ENCODE data around the gene DOCK10. TPM values are rescaled to one million over a fixed set of nuclear protein-coding genes. Genes with fewer than 3 reads are reported as not detected.

DOCK10 gene
- total RNA-seq, 4 donors from 2014 or later: 16.7 to 37.2 (median 20.8) TPM

DNA sequence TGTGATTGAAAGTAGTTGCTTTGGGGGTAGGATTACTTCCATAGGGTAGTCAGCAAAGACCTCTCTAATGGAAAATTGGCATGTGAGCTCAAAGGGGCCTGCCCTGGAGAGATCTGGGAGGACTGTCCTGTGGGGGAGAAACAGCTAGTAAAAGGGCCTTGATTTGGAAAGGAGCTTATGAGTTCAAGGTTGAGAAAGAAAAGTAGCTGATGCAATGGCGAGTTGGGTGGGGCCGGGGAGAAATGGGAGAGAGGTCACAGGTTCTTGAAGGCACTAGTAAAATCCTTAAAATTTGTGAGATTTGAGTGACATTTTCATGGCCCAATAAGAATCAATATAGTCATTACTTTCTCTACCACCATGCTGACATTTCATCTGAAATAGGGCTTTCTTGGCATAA is 244.1 kb downstream of the DOCK10 start:
- WGBS, 2 donors: 95 to 97% methylated on average over 2 of the region's 2 CpGs
- no peaks in the 10 kb centered on the region for H3K9me3 ChIP-seq
- peaks cover 0 to 46% (median 0%) of the 10 kb centered on the region in 3 donors for H3K36me3 ChIP-seq
- H3K27ac ChIP-seq: no peak overlapping the region
- H3K27me3 ChIP-seq: no peaks in the 10 kb centered on the region
- DNase-seq (ENCODE audit: low spot score in 2 of 2): no peak
- peaks cover 0 to 5% (median 0%) of the 10 kb centered on the region in 4 donors for H3K4me1 ChIP-seq
- TF ChIP-seq EP300 (IDR thresholded peaks at IDR 0.05) (no peak), CTCF (IDR thresholded peaks at IDR 0.05) (no peak), POLR2A (IDR thresholded peaks at IDR 0.05) (no peak)
- H3K4me3 ChIP-seq: no peak overlapping the region

DNA sequence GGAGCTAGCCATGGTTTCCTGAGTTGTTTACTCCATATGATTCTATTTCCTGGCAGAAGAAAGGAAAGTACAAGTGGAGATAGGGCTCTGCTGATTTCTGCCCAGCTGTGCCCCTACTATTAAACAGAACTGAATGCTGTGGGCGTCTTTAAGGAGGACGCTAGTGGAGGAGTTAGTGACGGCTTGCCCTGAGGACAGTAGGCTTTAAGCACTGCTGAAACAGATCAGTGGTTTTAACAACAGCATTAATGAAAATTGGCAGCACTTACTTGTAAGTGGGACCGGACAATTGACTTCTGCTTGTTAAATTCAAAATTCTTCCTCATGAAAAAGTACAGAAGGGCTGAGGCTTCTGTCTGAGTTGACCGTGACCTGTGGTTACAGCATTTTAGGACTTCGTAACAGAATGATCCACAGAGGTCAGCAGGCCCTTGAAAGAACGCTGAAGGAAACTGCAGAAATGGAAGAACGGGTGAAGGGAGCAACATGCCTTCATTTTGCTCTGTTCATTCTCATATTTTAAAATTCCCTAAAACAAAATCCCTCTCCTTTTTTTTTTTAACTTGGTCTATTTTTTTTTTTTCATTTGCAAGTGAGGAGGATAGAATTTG is 245.5 kb downstream of the DOCK10 start:
- Histone ChIP-seq H3K36me3 (peaks cover 0 to 50% (median 0%) of the 10 kb centered on the region in 3 donors), H3K4me3 (no peak overlapping the region), H3K27ac (peak overlapping the region in 1 of 4 donors; percentile 42), H3K9me3 (no peaks in the 10 kb centered on the region), H3K27me3 (no peaks in the 10 kb centered on the region), H3K4me1 (no peaks in the 10 kb centered on the region)
- no peak for DNase-seq (ENCODE audit: low spot score in 2 of 2)
- WGBS, 2 donors: 54 to 57% methylated on average over 8 of the region's 8 CpGs
- TF ChIP-seq POLR2A (IDR thresholded peaks at IDR 0.05): no peak
- no peak for TF ChIP-seq CTCF (IDR thresholded peaks at IDR 0.05)
- no peak for TF ChIP-seq EP300 (IDR thresholded peaks at IDR 0.05)

DNA sequence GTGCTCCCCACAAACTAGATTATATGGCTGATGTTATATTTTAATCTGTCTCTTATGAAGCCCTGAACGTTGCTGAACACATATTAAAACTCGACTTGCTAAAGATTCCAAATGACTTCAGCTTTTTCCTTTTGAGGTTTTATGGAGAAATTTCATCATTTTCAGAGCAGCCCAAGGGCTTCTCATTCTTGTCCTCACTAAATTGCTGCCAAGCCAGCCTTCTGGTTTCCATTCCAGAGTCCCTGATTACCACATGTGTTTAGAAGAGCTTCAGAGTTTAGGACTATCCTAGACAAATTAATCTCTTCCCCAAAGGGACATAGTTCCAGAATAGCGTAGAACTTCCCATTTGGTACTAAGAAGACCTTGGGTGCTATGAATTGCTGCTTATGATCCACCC is 248.3 kb downstream of the DOCK10 start:
- no peaks in the 10 kb centered on the region for H3K4me1 ChIP-seq
- peak; percentile 30 to 60 for DNase-seq (ENCODE audit: low spot score in 2 of 2)
- no peak overlapping the region for H3K27ac ChIP-seq
- no peak for TF ChIP-seq CTCF (IDR thresholded peaks at IDR 0.05)
- no peak for TF ChIP-seq POLR2A (IDR thresholded peaks at IDR 0.05)
- TF ChIP-seq EP300 (IDR thresholded peaks at IDR 0.05): peak in 1 of 2 donors; percentile 21
- no peaks in the 10 kb centered on the region for H3K27me3 ChIP-seq
- no peaks in the 10 kb centered on the region for H3K9me3 ChIP-seq
- 51 to 65% methylated on average over 3 of the region's 3 CpGs for WGBS, 2 donors
- H3K36me3 ChIP-seq: peaks cover 0 to 47% (median 0%) of the 10 kb centered on the region in 3 donors
- no peak overlapping the region for H3K4me3 ChIP-seq

DNA sequence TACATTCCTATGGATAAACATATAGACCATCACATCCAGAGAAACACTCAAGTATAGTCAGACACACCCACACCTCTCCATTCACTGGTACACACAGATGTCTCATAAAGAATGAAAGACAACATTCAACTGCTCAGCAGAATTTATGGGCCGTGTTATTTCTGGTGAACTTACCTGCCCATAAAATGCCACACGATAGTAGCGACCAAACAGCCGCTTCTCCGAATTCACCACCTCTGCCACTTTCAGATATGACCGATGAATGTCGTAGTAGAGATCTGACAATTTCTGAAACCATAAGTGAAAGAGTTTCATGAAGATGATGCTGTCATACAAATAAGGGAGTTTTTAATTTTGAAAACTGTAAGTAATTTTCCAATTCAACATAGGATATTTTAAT is 255.4 kb downstream of the DOCK10 start:
- no peak for DNase-seq (ENCODE audit: low spot score in 2 of 2)
- Histone ChIP-seq H3K27ac (no peak overlapping the region), H3K4me1 (no peaks in the 10 kb centered on the region), H3K27me3 (no peaks in the 10 kb centered on the region), H3K36me3 (peaks cover 0 to 38% (median 0%) of the 10 kb centered on the region in 3 donors), H3K9me3 (no peaks in the 10 kb centered on the region), H3K4me3 (no peak overlapping the region)
- TF ChIP-seq EP300 (IDR thresholded peaks at IDR 0.05): no peak
- TF ChIP-seq POLR2A (IDR thresholded peaks at IDR 0.05): no peak
- no peak for TF ChIP-seq CTCF (IDR thresholded peaks at IDR 0.05)
- 96% methylated on average over 7 of the region's 7 CpGs for WGBS, 2 donors

- no peak for DNase-seq (ENCODE audit: low spot score in 2 of 2)
- Histone ChIP-seq H3K4me1 (no peaks in the 10 kb centered on the region), H3K27me3 (no peaks in the 10 kb centered on the region), H3K9me3 (no peaks in the 10 kb centered on the region), H3K4me3 (no peak overlapping the region), H3K27ac (no peak overlapping the region), H3K36me3 (peaks cover 0 to 21% (median 0%) of the 10 kb centered on the region in 3 donors)
- no peak for TF ChIP-seq POLR2A (IDR thresholded peaks at IDR 0.05)
- TF ChIP-seq EP300 (IDR thresholded peaks at IDR 0.05): no peak
- TF ChIP-seq CTCF (IDR thresholded peaks at IDR 0.05): no peak
Observed at GRCh38 chr2:224781400-224781799, 260.9 kb downstream of the DOCK10 start.
